D721Med (cell line): ENCODE measurements around the gene GRK1.

Source experiments
- DNase-seq: peaks from one replicate; pipeline ENCODE4 v3.0.0; 2011; ENCODE audit warnings: low spot score; ENCODE audit not compliant: insufficient read length
- FAIRE-seq: peaks from 2 replicates; lab custom pipeline; 2011; peaks lifted over from hg19 to GRCh38; lab: Jason Lieb, UNC
- CTCF ChIP-seq: IDR thresholded peaks from 2 replicates; pipeline ENCODE4 v1.5.1; 2012; ENCODE audit warnings: mild to moderate bottlenecking, control low read depth; ENCODE audit not compliant: insufficient read depth; ENCODE audit errors: missing control alignments

Gene GRK1

GRCh38 chr13:113660066-113660465, 7.0 kb upstream of the GRK1 start:
- TF ChIP-seq CTCF = no peak
- FAIRE-seq (no peak), DNase-seq (no peak)

GRCh38 chr13:113661509-113661908, 5.5 kb upstream of the GRK1 start:
- TF ChIP-seq CTCF = no peak
- no peak for DNase-seq
- no peak for FAIRE-seq

- TF ChIP-seq CTCF = no peak
- FAIRE-seq (no peak), DNase-seq (no peak)
Measured at GRCh38 chr13:113663934-113664333, 3.1 kb upstream of the GRK1 start.

GRCh38 chr13:113664751-113665596, 2.0 kb upstream of the GRK1 start:
- FAIRE-seq = no peak
- no peak for TF ChIP-seq CTCF
- no peak for DNase-seq

GRCh38 chr13:113665597-113666328, 1.3 kb upstream of the GRK1 start:
- FAIRE-seq (no peak), DNase-seq (no peak)
- TF ChIP-seq CTCF = no peak

GRCh38 chr13:113666329-113666670, 719 bp upstream of the GRK1 start:
- TF ChIP-seq CTCF = no peak
- FAIRE-seq (no peak), DNase-seq (no peak)
